DMS 273 (cell line): ENCODE measurements around the gene ARL2BP.

Experiments used
- DNase-seq: peaks from one replicate; lab custom pipeline; 2025; ENCODE audit not compliant: unreplicated experiment; lab: John Stamatoyannopoulos, UW

Gene ARL2BP

DNA sequence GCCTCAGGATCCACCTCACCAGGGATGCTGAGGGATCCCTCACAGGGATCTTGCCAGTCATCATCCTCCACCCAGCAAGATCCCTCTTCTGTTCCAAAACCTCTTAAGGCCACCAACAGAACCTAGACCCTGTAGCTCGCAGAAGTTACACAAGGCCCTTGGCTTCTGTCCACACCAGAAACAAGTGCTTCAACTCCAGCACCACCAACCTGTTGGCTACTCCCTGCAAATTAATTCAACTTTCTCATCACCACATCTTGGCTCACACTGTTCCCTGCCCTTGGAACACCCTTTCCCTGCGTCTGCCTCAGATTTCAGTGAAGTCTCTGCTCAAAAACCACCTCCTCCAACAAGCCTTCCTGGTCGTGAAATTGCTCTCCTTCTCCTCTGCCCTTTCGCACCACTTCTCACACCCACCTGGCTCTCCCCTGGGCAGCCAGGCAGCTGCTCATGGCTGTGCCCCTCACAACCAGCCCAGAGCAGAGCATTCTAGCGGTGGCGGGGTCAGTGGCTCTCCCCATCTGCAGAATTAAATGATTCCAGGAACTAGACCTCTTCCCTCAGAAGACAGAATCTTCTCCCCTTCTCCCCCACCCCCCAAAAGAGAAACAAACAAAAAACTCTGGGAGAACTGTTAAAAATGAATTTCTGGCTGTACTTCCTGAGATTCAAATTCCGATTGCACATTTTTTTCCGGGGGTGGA lies 37.6 kb downstream of the ARL2BP start:
- DNase-seq, result no peak

DNA sequence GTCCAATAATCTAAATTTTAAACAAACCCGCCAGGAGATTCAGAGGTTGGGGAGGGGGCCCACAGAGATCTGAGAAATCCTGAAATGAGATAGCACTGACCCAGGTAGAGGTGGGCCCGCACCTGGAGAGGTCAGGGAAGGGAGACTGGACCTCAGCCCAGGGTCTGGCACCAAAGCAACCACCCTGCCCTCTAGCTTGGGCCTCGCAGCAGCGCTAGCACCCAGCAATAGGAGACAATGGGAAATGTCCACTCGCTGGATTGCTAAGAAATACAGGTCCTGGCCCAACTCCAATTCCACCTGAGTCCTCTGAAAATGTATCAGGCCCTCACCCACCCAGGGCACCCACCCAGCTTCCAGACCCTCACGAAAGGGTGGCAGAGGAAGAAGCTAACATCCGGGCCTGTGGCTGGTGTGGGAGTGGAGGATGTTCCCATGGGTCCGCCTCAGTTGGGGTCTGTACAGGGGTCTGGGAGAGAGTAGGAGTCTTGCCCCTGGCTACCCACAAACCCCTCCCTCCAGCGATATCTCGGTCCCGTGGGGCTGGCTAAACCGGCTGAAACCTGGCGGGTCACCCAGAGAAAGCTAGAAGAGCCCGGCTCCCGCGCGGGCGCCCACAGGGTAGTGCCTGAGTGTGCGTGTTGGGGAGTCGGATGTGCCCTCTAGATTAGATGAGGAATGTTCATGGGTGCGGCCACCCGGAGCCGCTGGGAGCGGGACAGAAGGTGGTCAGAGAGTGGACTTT lies 38.3 kb downstream of the ARL2BP start:
- no peak for DNase-seq

DNA sequence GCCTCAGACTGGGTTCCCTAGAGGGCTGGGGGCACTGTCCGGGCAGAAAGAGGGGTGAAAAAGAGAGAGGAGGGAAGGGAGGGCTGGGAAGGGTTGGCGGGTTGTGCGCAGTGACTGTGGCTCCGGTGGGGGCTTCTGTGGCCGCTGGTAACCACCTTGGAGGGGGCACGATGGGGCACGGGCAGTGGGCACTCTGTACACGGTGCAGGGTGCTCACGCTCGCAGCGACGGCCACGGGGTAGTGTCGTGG lies 38.8 kb downstream of the ARL2BP start:
- no peak for DNase-seq

DNA sequence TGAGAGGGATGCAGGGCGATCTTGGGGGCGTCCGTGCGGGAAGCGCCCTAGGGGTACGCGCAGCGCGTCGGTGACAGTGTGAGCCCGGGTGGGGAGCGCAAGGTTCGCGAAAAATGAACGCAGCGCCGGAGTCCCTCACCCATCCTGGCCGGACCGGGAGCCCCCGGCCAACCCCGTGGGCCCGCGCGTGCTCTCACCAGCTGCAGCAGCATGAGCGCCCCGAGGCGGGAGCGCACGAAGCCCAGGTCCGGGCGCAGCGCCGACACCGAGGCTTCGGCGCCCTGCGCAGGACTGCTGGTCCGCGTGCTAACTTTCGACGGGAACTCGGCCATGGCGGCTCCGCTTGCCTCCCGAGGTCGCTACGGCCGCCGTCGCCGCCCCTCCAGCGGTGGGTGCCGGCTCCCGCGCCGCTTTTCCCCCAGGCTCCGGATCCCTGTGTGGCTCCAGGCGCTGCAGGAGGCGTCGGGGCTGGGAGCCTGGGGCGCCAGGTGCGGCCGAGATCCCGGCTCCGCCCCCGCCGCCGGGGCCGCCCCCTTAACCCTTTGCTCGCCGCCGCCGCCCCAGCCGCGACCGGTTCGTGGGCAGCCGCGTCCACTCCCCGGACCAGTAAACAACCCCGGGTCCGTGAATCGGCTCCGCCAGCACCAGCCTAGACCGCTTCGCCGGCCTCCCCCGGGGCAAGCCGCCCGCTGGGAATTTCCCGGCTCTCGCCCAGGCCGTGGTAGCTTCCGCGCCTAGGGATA lies 39.3 kb downstream of the ARL2BP start, which contains the start of gene PLLP:
Gene PLLP (minus strand): TSS at position 464 of the 743 bp plus-strand sequence. CDS start 132 bp downstream, at position 332.
- DNase-seq, result peak; percentile 77

DNA sequence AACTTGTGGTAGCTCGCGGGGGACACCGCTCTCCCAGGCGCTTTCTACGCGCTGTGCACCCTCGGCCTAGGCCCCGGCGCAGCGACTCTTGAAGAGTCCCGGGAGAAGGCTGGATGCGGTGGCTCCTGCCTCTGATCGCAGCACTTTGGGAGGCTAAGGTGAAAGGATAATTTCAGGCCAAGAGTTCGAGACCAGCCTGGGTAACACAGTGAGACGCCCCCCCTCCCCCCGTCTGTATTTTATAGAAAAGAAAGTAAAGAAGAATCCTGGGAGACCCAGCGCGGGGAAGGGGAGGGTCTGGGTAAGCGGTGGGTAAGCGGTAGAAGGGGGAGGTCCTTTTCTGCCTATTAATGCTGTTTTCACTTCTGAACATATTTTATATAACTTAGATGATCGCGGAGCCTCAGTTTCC lies 39.9 kb downstream of the ARL2BP start:
- no peak for DNase-seq

DNA sequence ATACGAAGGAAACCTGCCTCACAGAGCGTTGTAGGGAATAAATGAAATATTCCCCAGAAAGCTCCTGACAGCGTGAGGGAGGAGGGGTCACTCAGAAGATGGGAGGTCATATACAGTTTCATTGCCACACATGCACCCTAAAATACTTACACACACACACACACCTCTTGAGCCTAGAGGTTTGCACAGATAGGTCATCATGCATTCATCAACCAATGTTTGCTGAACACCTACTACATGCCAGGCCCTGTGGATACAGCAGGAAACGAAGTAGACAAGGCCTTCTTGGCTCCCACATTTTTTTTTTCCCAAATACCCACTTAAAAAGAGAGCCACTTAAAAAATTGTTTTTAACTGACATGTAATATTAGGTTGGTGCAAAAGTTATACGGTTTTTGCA lies 40.3 kb downstream of the ARL2BP start:
- DNase-seq, result no peak

DNA sequence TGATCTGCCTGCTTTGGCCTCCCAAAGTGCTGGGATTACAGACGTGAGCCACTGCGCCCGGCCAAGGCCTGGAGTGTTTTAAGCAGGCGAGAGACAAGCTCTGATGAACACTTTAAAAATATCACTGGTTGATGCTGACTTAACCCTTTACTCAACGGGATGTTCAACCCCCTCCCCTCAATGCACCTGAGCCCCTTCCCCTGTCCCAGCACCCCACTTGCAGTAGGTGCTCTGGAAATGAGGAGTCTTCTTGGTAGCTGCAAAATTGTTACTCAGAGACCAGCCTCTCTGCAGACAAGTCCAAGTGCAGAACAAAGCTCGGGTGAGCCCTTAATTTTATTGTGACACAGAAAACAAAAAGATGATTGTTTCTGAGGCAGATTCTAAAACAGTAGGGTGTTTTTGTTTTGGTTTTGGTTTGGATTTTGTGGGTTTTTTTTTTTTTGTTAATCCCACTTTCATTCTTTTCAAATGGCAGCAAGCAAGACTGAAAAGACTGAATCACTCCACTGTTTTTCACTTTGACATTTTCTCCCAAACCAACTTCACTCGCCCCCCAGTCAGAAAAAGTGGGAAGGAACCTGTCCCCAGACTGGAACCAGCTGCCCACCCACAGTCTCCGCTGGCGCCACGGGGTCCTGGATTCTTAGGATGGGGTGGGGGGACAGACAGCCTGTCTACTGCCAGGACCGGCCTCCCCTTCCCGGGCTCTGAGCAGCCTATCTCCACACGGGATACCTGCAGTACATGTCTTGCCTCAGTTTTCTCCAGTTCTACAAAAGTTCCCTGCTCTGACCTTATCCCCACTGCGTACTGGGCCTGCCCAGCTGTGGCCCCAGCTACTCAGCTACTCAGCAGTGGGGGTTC lies 44.6 kb downstream of the ARL2BP start:
- DNase-seq, result no peak

DNA sequence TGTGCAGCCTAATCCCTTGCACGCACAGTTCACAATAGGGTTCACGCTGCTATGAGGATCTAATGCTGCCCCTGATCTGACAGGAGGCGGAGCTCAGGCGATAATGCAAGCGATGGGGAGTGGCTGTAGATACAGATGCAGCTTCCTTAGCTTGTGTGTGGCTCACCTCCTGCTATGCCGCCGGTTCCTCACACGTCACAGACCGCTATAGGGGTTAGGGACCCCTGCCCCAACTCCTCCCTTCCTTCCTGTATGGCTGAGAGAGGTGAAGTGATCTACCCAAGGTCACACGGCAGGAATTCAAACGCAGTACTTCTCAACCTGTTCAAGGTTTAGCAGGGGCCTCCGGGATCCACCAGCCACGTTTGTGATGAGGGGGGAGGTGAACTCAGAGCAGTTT lies 52.8 kb downstream of the ARL2BP start:
- DNase-seq, result no peak

DNA sequence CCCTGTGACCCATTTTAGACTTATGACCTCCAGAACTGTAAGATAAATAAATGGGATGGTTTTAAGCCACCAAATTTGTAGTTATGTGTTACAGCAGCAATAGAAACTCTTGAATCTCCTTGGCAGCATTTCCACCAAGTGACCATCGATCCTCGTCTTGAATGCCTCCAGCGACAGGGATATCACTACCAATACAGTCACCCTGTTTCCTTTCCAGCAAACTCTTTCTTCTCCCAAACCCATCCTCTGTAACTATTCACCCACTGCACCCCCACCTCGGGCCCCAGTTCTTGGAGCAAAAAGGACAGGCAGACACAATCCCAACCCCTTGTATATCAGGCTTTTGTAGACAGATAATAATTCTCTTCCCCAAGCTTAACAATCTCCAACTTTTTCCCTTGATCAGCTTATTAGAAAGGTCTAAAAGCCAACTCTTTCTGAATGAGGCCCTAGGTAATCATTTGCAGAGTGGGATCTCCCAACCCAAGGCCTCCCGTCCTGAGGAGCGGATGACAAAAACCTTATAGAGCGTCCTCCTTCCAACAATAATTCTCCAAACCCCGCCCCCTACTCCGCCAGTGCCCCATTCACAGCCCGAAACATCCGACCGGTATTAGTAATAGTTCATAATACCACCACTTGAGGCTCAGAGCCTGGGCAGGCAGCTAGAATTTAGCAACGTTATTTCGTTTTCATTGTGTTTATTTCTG lies 54.1 kb downstream of the ARL2BP start:
- DNase-seq, result peak; percentile 93

DNA sequence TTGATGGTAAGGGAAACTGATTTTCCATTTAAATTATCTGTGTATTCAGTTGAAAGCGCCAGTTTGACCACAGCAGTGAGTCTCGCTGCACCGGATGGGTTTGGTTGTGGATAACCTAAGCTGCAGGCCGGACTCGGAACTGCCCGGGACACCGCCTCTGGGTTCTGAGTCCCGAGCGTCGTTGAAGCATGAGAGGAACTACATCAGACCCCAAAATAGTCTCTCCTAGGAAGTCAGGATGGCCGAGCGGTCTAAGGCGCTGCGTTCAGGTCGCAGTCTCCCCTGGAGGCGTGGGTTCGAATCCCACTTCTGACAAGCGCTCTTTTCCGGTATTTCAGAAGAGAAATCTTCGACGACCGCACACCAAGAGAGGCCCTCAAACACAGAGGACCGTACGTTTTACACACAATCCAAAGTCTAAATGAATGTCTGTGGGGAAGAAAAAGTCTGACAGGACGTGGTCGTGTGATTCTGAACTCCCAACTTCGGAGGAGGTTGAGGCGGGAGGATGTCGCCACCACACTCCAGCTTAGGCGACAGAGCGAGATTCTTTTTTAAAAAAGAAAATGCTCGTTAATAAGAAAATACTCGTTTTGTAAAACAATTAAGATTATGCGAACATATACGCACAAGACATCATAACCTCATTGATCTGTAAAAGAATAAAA lies 54.8 kb downstream of the ARL2BP start:
- DNase-seq, result peak; percentile 97

DNA sequence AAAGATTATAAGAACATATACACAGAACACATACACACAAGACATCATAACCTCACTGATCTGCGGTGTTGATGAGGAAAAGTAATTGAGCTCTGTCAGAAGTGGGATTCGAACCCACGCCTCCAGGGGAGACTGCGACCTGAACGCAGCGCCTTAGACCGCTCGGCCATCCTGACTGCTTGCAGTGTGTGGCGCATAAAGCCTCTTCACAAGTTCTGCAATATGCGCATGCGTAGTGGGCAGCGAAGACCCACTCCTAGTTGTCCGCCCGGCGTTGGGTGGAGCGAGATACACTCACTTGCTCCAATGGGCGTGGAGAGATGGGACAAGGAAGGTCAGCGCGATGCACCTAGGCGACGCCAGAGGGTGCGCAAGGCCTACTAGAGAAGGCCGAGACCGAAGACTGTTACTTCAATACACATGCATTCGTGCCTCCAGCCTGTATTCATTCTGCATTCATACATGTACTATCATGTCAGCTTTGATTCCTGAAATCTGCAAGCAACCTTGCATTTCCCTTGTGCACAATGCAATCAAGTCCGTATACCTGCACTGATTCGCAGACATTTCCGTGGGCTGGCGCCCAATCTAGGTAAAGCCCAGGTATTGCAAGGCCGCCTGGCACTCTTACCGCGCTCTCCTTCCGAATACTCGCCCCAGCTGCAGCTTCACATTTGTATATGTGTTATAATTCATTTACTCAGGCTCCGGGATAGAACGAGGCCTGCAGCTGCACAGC lies 55.5 kb downstream of the ARL2BP start:
- DNase-seq, result peak; percentile 99

DNA sequence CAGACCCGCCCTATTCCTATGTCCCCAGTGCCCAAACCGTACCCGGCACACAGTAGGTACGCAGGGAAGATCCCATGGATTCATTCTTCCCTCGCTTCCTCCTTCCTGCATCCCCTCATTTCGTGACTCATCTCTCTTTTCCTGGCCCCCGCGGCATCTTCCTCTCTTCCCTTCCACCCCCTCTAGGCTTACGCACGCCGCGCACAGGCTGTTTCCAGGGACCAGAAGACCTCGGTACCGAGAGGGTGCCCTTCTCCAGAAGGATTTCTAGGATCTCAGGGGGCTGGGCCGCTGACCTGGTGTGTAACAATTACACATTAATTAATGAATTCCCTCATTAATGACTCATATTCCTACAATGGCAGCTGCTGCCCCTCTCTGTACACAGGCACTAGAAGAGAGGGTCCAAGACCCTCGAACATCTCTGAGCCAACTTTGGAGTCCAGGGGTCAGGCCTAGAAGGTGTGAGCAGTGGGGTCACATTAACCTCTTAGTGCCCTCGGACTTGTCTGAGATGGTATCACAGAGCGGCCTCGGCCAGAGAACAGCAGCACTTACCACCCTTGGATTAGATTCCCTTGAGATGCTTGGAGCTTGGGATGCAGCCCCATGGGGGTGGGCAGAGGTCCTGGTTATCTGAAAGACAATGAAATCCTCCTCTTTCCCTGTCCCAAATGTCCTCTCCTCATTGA lies 56.2 kb downstream of the ARL2BP start:
- DNase-seq, result no peak
